ENCODE results near the gene TIMM29.
A peak's percentile ranks its signal among the peaks of the same experiment; 100 is the strongest.

TIMM29 gene

GRCh38 chr19:10928563-10929401 is at the start of gene TIMM29, which contains the start of gene YIPF2:
Gene TIMM29, plus strand, starts transcription at chr19:10928811. Its CDS starts 12 bp downstream, at chr19:10928823.
Gene YIPF2, minus strand, starts transcription at chr19:10928639. Its CDS starts 229 bp downstream, at chr19:10928410.
- TF ChIP-seq CTCF (IDR thresholded peaks at IDR 0.05; ENCODE audit: control insufficient read depth, insufficient read depth, low read depth, low read length, missing control alignments) = no peak
- peak; percentile 93 for DNase-seq (ENCODE audit: low read depth)
- peak within 1 kb of the TSS; percentile 85 for H3K4me3 ChIP-seq (ENCODE audit: control insufficient read depth, low read depth, low read length)

GRCh38 chr19:10881403-10882107 is 47.1 kb upstream of the TIMM29 start:
- no peak for TF ChIP-seq CTCF (IDR thresholded peaks at IDR 0.05; ENCODE audit: control insufficient read depth, insufficient read depth, low read depth, low read length, missing control alignments)
- no peak overlapping the region for H3K4me3 ChIP-seq (ENCODE audit: control insufficient read depth, low read depth, low read length)
- DNase-seq (ENCODE audit: low read depth) = no peak

- TF ChIP-seq CTCF (IDR thresholded peaks at IDR 0.05; ENCODE audit: control insufficient read depth, insufficient read depth, low read depth, low read length, missing control alignments) = no peak
- no peak overlapping the region for H3K4me3 ChIP-seq (ENCODE audit: control insufficient read depth, low read depth, low read length)
Observed at GRCh38 chr19:10882108-10882457, 46.5 kb upstream of the TIMM29 start.

GRCh38 chr19:10884274-10884673 is 44.3 kb upstream of the TIMM29 start:
- DNase-seq (ENCODE audit: low read depth) = no peak
- TF ChIP-seq CTCF (IDR thresholded peaks at IDR 0.05; ENCODE audit: control insufficient read depth, insufficient read depth, low read depth, low read length, missing control alignments) = no peak

More at GRCh38 chr19:10882108-10882457, 46.5 kb upstream of the TIMM29 start:
- DNase-seq (ENCODE audit: low read depth) = no peak

GRCh38 chr19:10885201-10886169 is 43.1 kb upstream of the TIMM29 start:
- TF ChIP-seq CTCF (IDR thresholded peaks at IDR 0.05; ENCODE audit: control insufficient read depth, insufficient read depth, low read depth, low read length, missing control alignments) = no peak
- H3K4me3 ChIP-seq (ENCODE audit: control insufficient read depth, low read depth, low read length) = no peak overlapping the region

More at GRCh38 chr19:10884274-10884673, 44.3 kb upstream of the TIMM29 start:
- no peak overlapping the region for H3K4me3 ChIP-seq (ENCODE audit: control insufficient read depth, low read depth, low read length)

More at GRCh38 chr19:10885201-10886169, 43.1 kb upstream of the TIMM29 start:
- no peak for DNase-seq (ENCODE audit: low read depth)
